KMS-11 (cell line): ENCODE data around the gene BLID.

Experiments used
- H2AFZ ChIP-seq: fragments of 200-600 bp; sonication (generic); 2 replicates; pipeline ENCODE4 v1.6.1; 2016; ENCODE audit warnings: antibody characterized with exemption, mixed run types, low read depth
- H3K27ac ChIP-seq: fragments of 200-600 bp; sonication (generic); 2 replicates; pipeline ENCODE4 v1.6.1; 2016; ENCODE audit warnings: mild to moderate bottlenecking, mixed run types
- H3K27me3 ChIP-seq: fragments of 200-600 bp; sonication (generic); 2 replicates; pipeline ENCODE4 v1.6.1; 2017; ENCODE audit warnings: mild to moderate bottlenecking, low read depth, mixed run types, moderate library complexity; ENCODE audit not compliant: insufficient read depth
- H3K36me3 ChIP-seq: fragments of 200-600 bp; sonication (generic); 2 replicates; pipeline ENCODE4 v1.6.1; 2017; ENCODE audit warnings: mild to moderate bottlenecking, mixed run types; ENCODE audit not compliant: insufficient read depth
- H3K4me1 ChIP-seq: fragments of 200-600 bp; sonication (generic); 2 replicates; pipeline ENCODE4 v1.6.1; 2016; ENCODE audit warnings: mild to moderate bottlenecking, low read depth, mixed run types; ENCODE audit not compliant: poor library complexity, severe bottlenecking
- H3K4me2 ChIP-seq: fragments of 200-600 bp; sonication (generic); 2 replicates; pipeline ENCODE4 v1.7.0; 2016; ENCODE audit warnings: mild to moderate bottlenecking, mixed run types
- H3K4me3 ChIP-seq: fragments of 200-600 bp; sonication (generic); IDR thresholded peaks from 2 replicates; pipeline ENCODE4 v1.6.1; 2017; ENCODE audit warnings: low read depth, low read length, mixed read lengths; ENCODE audit not compliant: insufficient read depth
- H3K79me2 ChIP-seq: fragments of 200-600 bp; sonication (generic); 2 replicates; pipeline ENCODE4 v1.6.1; 2016; ENCODE audit warnings: low read depth, mixed run types; ENCODE audit not compliant: insufficient read depth
- H3K9ac ChIP-seq: fragments of 200-600 bp; sonication (generic); 2 replicates; pipeline ENCODE4 v1.6.1; 2016; ENCODE audit warnings: mild to moderate bottlenecking, mixed run types
- H4K20me1 ChIP-seq: fragments of 200-600 bp; sonication (generic); 2 replicates; pipeline ENCODE4 v1.6.1; 2016; ENCODE audit warnings: mild to moderate bottlenecking, mixed run types; ENCODE audit not compliant: insufficient read depth
- CTCF ChIP-seq: fragments of 200-600 bp; sonication (generic); conservative IDR thresholded peaks from 2 replicates; pipeline ENCODE4 v1.6.1; 2017; ENCODE audit warnings: low read depth, mild to moderate bottlenecking, antibody characterized with exemption, low read length, moderate library complexity, mixed read lengths

Gene BLID

GRCh38 chr11:122094836-122095235 lies 21.2 kb downstream of the BLID start:
- H3K27ac ChIP-seq, result no peak overlapping the region
- no peaks in the 10 kb centered on the region for H3K36me3 ChIP-seq
- H3K79me2 ChIP-seq, result no peaks in the 10 kb centered on the region

DNA sequence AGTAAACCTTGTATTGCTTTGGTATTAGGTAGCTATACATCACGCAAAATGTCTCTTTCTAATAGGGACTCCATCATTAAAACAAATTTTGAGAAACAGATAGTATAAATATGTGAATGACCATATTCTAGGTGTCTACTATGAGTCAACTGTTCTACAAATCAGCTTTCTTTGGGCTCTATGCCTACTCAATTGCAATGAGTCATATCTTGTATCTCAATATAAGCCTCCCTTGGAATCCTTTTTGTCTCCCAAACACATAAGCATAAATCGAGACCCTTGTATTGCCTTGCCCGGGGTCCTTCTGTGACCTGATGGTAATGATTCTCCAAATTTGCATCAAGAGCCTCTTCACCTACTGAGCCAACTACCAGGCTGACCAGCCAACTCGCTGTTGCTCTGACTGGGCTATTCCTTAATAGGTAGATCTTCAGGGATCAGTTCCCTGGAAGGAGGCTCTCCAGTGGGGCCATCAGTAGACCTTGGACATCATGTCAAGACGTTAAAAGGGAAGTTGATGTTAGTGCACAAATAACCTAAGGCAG lies 22.2 kb downstream of the BLID start:
- H3K4me2 ChIP-seq, result no peak overlapping the region
- H3K36me3 ChIP-seq, result no peaks in the 10 kb centered on the region
- TF ChIP-seq CTCF, result no peak

More at GRCh38 chr11:122094836-122095235, 21.2 kb downstream of the BLID start:
- Histone ChIP-seq H3K9ac (no peak overlapping the region), H3K27me3 (no peaks in the 10 kb centered on the region), H4K20me1 (no peaks in the 10 kb centered on the region), H3K4me2 (no peak overlapping the region), H3K4me3 (no peak overlapping the region), H2AFZ (no peak overlapping the region), H3K4me1 (no peaks in the 10 kb centered on the region)
- TF ChIP-seq CTCF, result no peak

DNA sequence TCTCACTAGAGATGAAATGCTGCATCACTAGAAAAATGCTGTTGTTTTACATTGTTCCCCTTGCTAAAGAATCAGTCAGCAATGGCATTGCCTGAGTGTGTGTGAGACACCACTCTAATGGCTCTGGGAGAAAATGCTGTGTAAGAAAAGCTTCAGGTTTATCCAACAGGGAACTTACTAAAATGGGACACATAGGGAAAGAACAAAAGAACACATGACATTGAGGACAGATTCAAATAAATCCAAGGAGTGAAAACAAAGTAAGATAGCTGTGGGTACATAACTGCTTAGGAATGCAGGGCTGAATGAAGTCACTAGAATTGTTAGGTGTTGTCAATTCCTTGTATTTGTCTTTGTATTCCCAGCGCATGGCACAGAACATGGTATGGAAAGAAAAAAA lies 24.2 kb downstream of the BLID start:
- H3K79me2 ChIP-seq, result no peaks in the 10 kb centered on the region
- no peak for TF ChIP-seq CTCF
- no peak overlapping the region for H3K4me2 ChIP-seq
- H3K27me3 ChIP-seq, result no peaks in the 10 kb centered on the region
- no peaks in the 10 kb centered on the region for H4K20me1 ChIP-seq
- no peak overlapping the region for H3K27ac ChIP-seq
- no peak overlapping the region for H3K9ac ChIP-seq
- H3K4me1 ChIP-seq, result no peaks in the 10 kb centered on the region
- no peak overlapping the region for H2AFZ ChIP-seq
- no peak overlapping the region for H3K4me3 ChIP-seq
- no peaks in the 10 kb centered on the region for H3K36me3 ChIP-seq

More for the DNA sequence above, 22.2 kb downstream of the BLID start:
- no peak overlapping the region for H2AFZ ChIP-seq
- no peaks in the 10 kb centered on the region for H3K79me2 ChIP-seq
- no peaks in the 10 kb centered on the region for H3K27me3 ChIP-seq
- H3K27ac ChIP-seq, result no peak overlapping the region
- H3K4me3 ChIP-seq, result no peak overlapping the region
- H3K9ac ChIP-seq, result no peak overlapping the region
- no peaks in the 10 kb centered on the region for H4K20me1 ChIP-seq
- H3K4me1 ChIP-seq, result no peaks in the 10 kb centered on the region

GRCh38 chr11:122089111-122089510 lies 26.9 kb downstream of the BLID start:
- Histone ChIP-seq H2AFZ (no peak overlapping the region), H3K36me3 (no peaks in the 10 kb centered on the region), H3K27ac (no peak overlapping the region), H3K79me2 (no peaks in the 10 kb centered on the region), H3K9ac (no peak overlapping the region), H3K4me2 (no peak overlapping the region), H3K27me3 (no peaks in the 10 kb centered on the region), H4K20me1 (no peaks in the 10 kb centered on the region), H3K4me1 (no peaks in the 10 kb centered on the region), H3K4me3 (no peak overlapping the region)
- TF ChIP-seq CTCF, result no peak
